Measurements from ENCODE around the gene RAET1L. TPM values are rescaled to one million over a fixed set of nuclear protein-coding genes. Genes with fewer than 3 reads are reported as not detected.

The RAET1L gene
- total and polyA plus RNA-seq, 2 experiments from 2014 or later, result not detected

- H3K4me3 Mint-ChIP-seq, result no peak overlapping the region
- H3K27ac Mint-ChIP-seq, result no peak overlapping the region
- H3K36me3 ChIP-seq (ENCODE audit: insufficient read depth), result no peaks in the 10 kb centered on the region
- no peaks in the 10 kb centered on the region for H4K20me1 ChIP-seq (replicated peaks; ENCODE audit: insufficient read depth)
- DNase-seq (ENCODE audit: low spot score) (no peak), ATAC-seq (no peak)
- H3K4me1 ChIP-seq (ENCODE audit: insufficient read depth), result peaks cover 9% of the 10 kb centered on the region; the same call in 1 of the 2 replicates
- peaks cover 67% of the 10 kb centered on the region for H3K27me3 ChIP-seq (ENCODE audit: insufficient read depth)
- H3K36me3 Mint-ChIP-seq (ENCODE audit: low read depth), result no peaks in the 10 kb centered on the region; the same call in 2 of the 3 replicates
- H3K4me3 ChIP-seq, result no peak overlapping the region
- TF ChIP-seq CTCF (conservative IDR thresholded peaks at IDR 0.05; ENCODE audit: low read depth in 2 of 2) (no peak), JUNB (IDR thresholded peaks at IDR 0.05; ENCODE audit: unreplicated experiment) (no peak), ZNF114 (CRISPR knock-in tag; IDR thresholded peaks at IDR 0.05) (no peak), EZH2phosphoT487 (IDR thresholded peaks at IDR 0.05; ENCODE audit: unreplicated experiment) (no peak), POLR2AphosphoS5 (IDR thresholded peaks at IDR 0.05; ENCODE audit: low read depth) (no peak), EZH2 (IDR thresholded peaks at IDR 0.05; ENCODE audit: low read depth, unreplicated experiment) (no peak), ETS1 (IDR thresholded peaks at IDR 0.05) (no peak), ZNF331 (CRISPR knock-in tag; IDR thresholded peaks at IDR 0.05; ENCODE audit: low read depth) (no peak), CREB1 (CRISPR knock-in tag; IDR thresholded peaks at IDR 0.05; ENCODE audit: low read depth) (no peak), REST (IDR thresholded peaks at IDR 0.05; ENCODE audit: unreplicated experiment) (no peak), NANOG (IDR thresholded peaks at IDR 0.05; ENCODE audit: borderline replicate concordance) (no peak), ZNF462 (CRISPR knock-in tag; IDR thresholded peaks at IDR 0.05) (no peak), STAT1 (IDR thresholded peaks at IDR 0.05; ENCODE audit: unreplicated experiment) (no peak)
- H3F3A ChIP-seq (replicated peaks; ENCODE audit: low read depth), result no peaks in the 10 kb centered on the region
- peaks cover 17% of the 10 kb centered on the region for H3K4me1 Mint-ChIP-seq
- H3K79me2 ChIP-seq (replicated peaks; ENCODE audit: insufficient read depth), result no peaks in the 10 kb centered on the region
- no peak overlapping the region for H2AFZ ChIP-seq
- H3K27me3 Mint-ChIP-seq (ENCODE audit: insufficient read depth, low read depth, poor library complexity), result peaks cover 35% of the 10 kb centered on the region
- no peak overlapping the region for H3K27ac ChIP-seq (ENCODE audit: low read depth)
- H3K9me3 Mint-ChIP-seq, result no peaks in the 10 kb centered on the region; the same call in 2 of the 3 replicates
- no peaks in the 10 kb centered on the region for H3K9me2 ChIP-seq (ENCODE audit: insufficient read depth)
- H3K4me2 ChIP-seq, result no peak overlapping the region
Observed at GRCh38 chr6:150032598-150032997, 7.3 kb upstream of the RAET1L start.

Data from GM23338 (cell line).